NCI-H2081 treated with DMSO at 0.1 percent for 48 hours (cell line): ENCODE results near the gene SUCLA2.
"Not testable (repeated sequence)": the region's sequence is repeated elsewhere in the genome, so short reads cannot be mapped to it uniquely, and the experiment has no call there.

Experiments used
- DNase-seq: peaks from one replicate; lab custom pipeline; 2025; lab: John Stamatoyannopoulos, UW

The SUCLA2 gene

GRCh38 chr13:47991859-47992258 is 9.2 kb downstream of the SUCLA2 start:
- no peak for DNase-seq

- DNase-seq = no peak
These were observed 10.1 kb downstream of the SUCLA2 start for GRCh38 chr13:47990920-47991466.

GRCh38 chr13:47990427-47990826 is 10.6 kb downstream of the SUCLA2 start:
- DNase-seq = no peak

- DNase-seq = no peak
These were observed 18.0 kb downstream of the SUCLA2 start for GRCh38 chr13:47983070-47983469.

GRCh38 chr13:47976325-47976724 is 24.7 kb downstream of the SUCLA2 start:
- DNase-seq = no peak

GRCh38 chr13:47964863-47965262 is 36.2 kb downstream of the SUCLA2 start:
- no peak for DNase-seq

GRCh38 chr13:47962237-47962636 is 38.8 kb downstream of the SUCLA2 start:
- DNase-seq = no peak

- no peak for DNase-seq
These were observed 41.4 kb downstream of the SUCLA2 start for GRCh38 chr13:47959468-47960247.

GRCh38 chr13:47957073-47957472 is 44.0 kb downstream of the SUCLA2 start:
- no peak for DNase-seq

- DNase-seq = no peak
These were observed 45.2 kb downstream of the SUCLA2 start for GRCh38 chr13:47955836-47956235.

- no peak for DNase-seq
These were observed 51.3 kb downstream of the SUCLA2 start for GRCh38 chr13:47949799-47950198.

GRCh38 chr13:47945738-47946137 is 55.3 kb downstream of the SUCLA2 start:
- DNase-seq = no peak

- DNase-seq = not testable (repeated sequence)
These were observed 55.9 kb downstream of the SUCLA2 start for GRCh38 chr13:47945146-47945545.

- no peak for DNase-seq
These were observed 66.7 kb downstream of the SUCLA2 start for GRCh38 chr13:47934371-47934770.

- DNase-seq = peak; percentile 53
These were observed 67.8 kb downstream of the SUCLA2 start for GRCh38 chr13:47932950-47933923.

GRCh38 chr13:47930649-47931165 is 70.4 kb downstream of the SUCLA2 start:
- DNase-seq = no peak

- DNase-seq = no peak
These were observed 71.9 kb downstream of the SUCLA2 start for GRCh38 chr13:47929156-47929555.

GRCh38 chr13:47917022-47917574 is 84.0 kb downstream of the SUCLA2 start:
- no peak for DNase-seq

GRCh38 chr13:47908197-47908902 is 92.7 kb downstream of the SUCLA2 start:
- no peak for DNase-seq

- DNase-seq = no peak
These were observed 96.2 kb downstream of the SUCLA2 start for GRCh38 chr13:47904891-47905290.

- DNase-seq = no peak
These were observed 96.8 kb downstream of the SUCLA2 start for GRCh38 chr13:47904241-47904640.
